ENCODE measurements around the gene ACAP2.
"Not testable (repeated sequence)": the region's sequence is repeated elsewhere in the genome, so short reads cannot be mapped to it uniquely, and the experiment has no call there.

Gene ACAP2

GRCh38 chr3:195403841-195404408 is 38.9 kb downstream of the ACAP2 start:
- Histone ChIP-seq H3K4me1 (ENCODE audit: insufficient read depth, low read length) (peaks cover 3% of the 10 kb centered on the region), H3K4me3 (ENCODE audit: low read depth in 1 of 2, low read length in 2 of 2) (no peak overlapping the region), H3K9ac (ENCODE audit: low read length) (no peak overlapping the region), H3K27ac (ENCODE audit: low read depth, low read length) (no peak overlapping the region), H3K36me3 (ENCODE audit: insufficient read depth, low read length) (no peaks in the 10 kb centered on the region), H3K9me3 (ENCODE audit: low read length) (no peaks in the 10 kb centered on the region), H3K27me3 (ENCODE audit: control insufficient read depth in 1 of 2, insufficient read depth in 2 of 2, low read length in 2 of 2) (no peaks in the 10 kb centered on the region)

GRCh38 chr3:195403244-195403643 is 39.6 kb downstream of the ACAP2 start:
- H3K36me3 ChIP-seq (ENCODE audit: insufficient read depth, low read length) = no peaks in the 10 kb centered on the region
- H3K9me3 ChIP-seq (ENCODE audit: low read length) = no peaks in the 10 kb centered on the region
- no peak overlapping the region for H3K4me3 ChIP-seq (ENCODE audit: low read depth in 1 of 2, low read length in 2 of 2)
- H3K27ac ChIP-seq (ENCODE audit: low read depth, low read length) = no peak overlapping the region
- peaks cover 3% of the 10 kb centered on the region for H3K4me1 ChIP-seq (ENCODE audit: insufficient read depth, low read length)
- no peak overlapping the region for H3K9ac ChIP-seq (ENCODE audit: low read length)
- H3K27me3 ChIP-seq (ENCODE audit: control insufficient read depth in 1 of 2, insufficient read depth in 2 of 2, low read length in 2 of 2) = no peaks in the 10 kb centered on the region

GRCh38 chr3:195401943-195402342 is 40.9 kb downstream of the ACAP2 start:
- H3K9ac ChIP-seq (ENCODE audit: low read length) = no peak overlapping the region
- peaks cover 7% of the 10 kb centered on the region for H3K4me1 ChIP-seq (ENCODE audit: insufficient read depth, low read length)
- no peaks in the 10 kb centered on the region for H3K27me3 ChIP-seq (ENCODE audit: control insufficient read depth in 1 of 2, insufficient read depth in 2 of 2, low read length in 2 of 2)
- no peaks in the 10 kb centered on the region for H3K36me3 ChIP-seq (ENCODE audit: insufficient read depth, low read length)
- H3K9me3 ChIP-seq (ENCODE audit: low read length) = no peaks in the 10 kb centered on the region
- H3K27ac ChIP-seq (ENCODE audit: low read depth, low read length) = no peak overlapping the region
- H3K4me3 ChIP-seq (ENCODE audit: low read depth in 1 of 2, low read length in 2 of 2) = no peak overlapping the region

GRCh38 chr3:195398460-195398859 is 44.4 kb downstream of the ACAP2 start:
- not testable (repeated sequence) for H3K9ac ChIP-seq (ENCODE audit: low read length); H3K27me3 ChIP-seq (ENCODE audit: control insufficient read depth in 1 of 2, insufficient read depth in 2 of 2, low read length in 2 of 2); H3K27ac ChIP-seq (ENCODE audit: low read depth, low read length); H3K9me3 ChIP-seq (ENCODE audit: low read length); H3K36me3 ChIP-seq (ENCODE audit: insufficient read depth, low read length); H3K4me3 ChIP-seq (ENCODE audit: low read depth in 1 of 2, low read length in 2 of 2); H3K4me1 ChIP-seq (ENCODE audit: insufficient read depth, low read length)

- Histone ChIP-seq H3K27me3 (ENCODE audit: control insufficient read depth in 1 of 2, insufficient read depth in 2 of 2, low read length in 2 of 2) (no peaks in the 10 kb centered on the region), H3K36me3 (ENCODE audit: insufficient read depth, low read length) (no peaks in the 10 kb centered on the region), H3K27ac (ENCODE audit: low read depth, low read length) (no peak overlapping the region), H3K9me3 (ENCODE audit: low read length) (no peaks in the 10 kb centered on the region), H3K4me1 (ENCODE audit: insufficient read depth, low read length) (peaks cover 4% of the 10 kb centered on the region), H3K4me3 (ENCODE audit: low read depth in 1 of 2, low read length in 2 of 2) (no peak overlapping the region), H3K9ac (ENCODE audit: low read length) (no peak overlapping the region)
These were observed 45.3 kb downstream of the ACAP2 start for GRCh38 chr3:195397524-195397923.

- Histone ChIP-seq H3K27me3 (ENCODE audit: control insufficient read depth in 1 of 2, insufficient read depth in 2 of 2, low read length in 2 of 2) (no peaks in the 10 kb centered on the region), H3K4me1 (ENCODE audit: insufficient read depth, low read length) (peaks cover 4% of the 10 kb centered on the region), H3K9ac (ENCODE audit: low read length) (no peak overlapping the region), H3K4me3 (ENCODE audit: low read depth in 1 of 2, low read length in 2 of 2) (no peak overlapping the region), H3K36me3 (ENCODE audit: insufficient read depth, low read length) (no peaks in the 10 kb centered on the region), H3K27ac (ENCODE audit: low read depth, low read length) (no peak overlapping the region), H3K9me3 (ENCODE audit: low read length) (no peaks in the 10 kb centered on the region)
These were observed 47.5 kb downstream of the ACAP2 start for GRCh38 chr3:195395208-195395816.

GRCh38 chr3:195394700-195395099 is 48.1 kb downstream of the ACAP2 start:
- H3K27me3 ChIP-seq (ENCODE audit: control insufficient read depth in 1 of 2, insufficient read depth in 2 of 2, low read length in 2 of 2) = no peaks in the 10 kb centered on the region
- no peaks in the 10 kb centered on the region for H3K9me3 ChIP-seq (ENCODE audit: low read length)
- H3K4me3 ChIP-seq (ENCODE audit: low read depth in 1 of 2, low read length in 2 of 2) = no peak overlapping the region
- H3K9ac ChIP-seq (ENCODE audit: low read length) = no peak overlapping the region
- H3K4me1 ChIP-seq (ENCODE audit: insufficient read depth, low read length) = peaks cover 4% of the 10 kb centered on the region
- H3K27ac ChIP-seq (ENCODE audit: low read depth, low read length) = no peak overlapping the region
- no peaks in the 10 kb centered on the region for H3K36me3 ChIP-seq (ENCODE audit: insufficient read depth, low read length)

- Histone ChIP-seq H3K4me1 (ENCODE audit: insufficient read depth, low read length) (peaks cover 4% of the 10 kb centered on the region), H3K9ac (ENCODE audit: low read length) (no peak overlapping the region), H3K27me3 (ENCODE audit: control insufficient read depth in 1 of 2, insufficient read depth in 2 of 2, low read length in 2 of 2) (no peaks in the 10 kb centered on the region), H3K36me3 (ENCODE audit: insufficient read depth, low read length) (no peaks in the 10 kb centered on the region), H3K9me3 (ENCODE audit: low read length) (no peaks in the 10 kb centered on the region), H3K4me3 (ENCODE audit: low read depth in 1 of 2, low read length in 2 of 2) (no peak overlapping the region), H3K27ac (ENCODE audit: low read depth, low read length) (no peak overlapping the region)
These were observed 48.8 kb downstream of the ACAP2 start for GRCh38 chr3:195394024-195394423.

- Histone ChIP-seq H3K9me3 (ENCODE audit: low read length) (no peaks in the 10 kb centered on the region), H3K9ac (ENCODE audit: low read length) (no peak overlapping the region), H3K36me3 (ENCODE audit: insufficient read depth, low read length) (no peaks in the 10 kb centered on the region), H3K4me3 (ENCODE audit: low read depth in 1 of 2, low read length in 2 of 2) (no peak overlapping the region), H3K27ac (ENCODE audit: low read depth, low read length) (no peak overlapping the region), H3K27me3 (ENCODE audit: control insufficient read depth in 1 of 2, insufficient read depth in 2 of 2, low read length in 2 of 2) (no peaks in the 10 kb centered on the region), H3K4me1 (ENCODE audit: insufficient read depth, low read length) (no peaks in the 10 kb centered on the region)
These were observed 54.4 kb downstream of the ACAP2 start for GRCh38 chr3:195388380-195388779.

GRCh38 chr3:195386739-195387138 is 56.1 kb downstream of the ACAP2 start:
- no peaks in the 10 kb centered on the region for H3K9me3 ChIP-seq (ENCODE audit: low read length)
- H3K4me3 ChIP-seq (ENCODE audit: low read depth in 1 of 2, low read length in 2 of 2) = no peak overlapping the region
- H3K4me1 ChIP-seq (ENCODE audit: insufficient read depth, low read length) = no peaks in the 10 kb centered on the region
- no peak overlapping the region for H3K9ac ChIP-seq (ENCODE audit: low read length)
- no peak overlapping the region for H3K27ac ChIP-seq (ENCODE audit: low read depth, low read length)
- H3K36me3 ChIP-seq (ENCODE audit: insufficient read depth, low read length) = peaks cover under 1% of the 10 kb centered on the region
- H3K27me3 ChIP-seq (ENCODE audit: control insufficient read depth in 1 of 2, insufficient read depth in 2 of 2, low read length in 2 of 2) = no peaks in the 10 kb centered on the region

GRCh38 chr3:195385526-195385925 is 57.3 kb downstream of the ACAP2 start:
- Histone ChIP-seq H3K27me3 (ENCODE audit: control insufficient read depth in 1 of 2, insufficient read depth in 2 of 2, low read length in 2 of 2) (no peaks in the 10 kb centered on the region), H3K9ac (ENCODE audit: low read length) (no peak overlapping the region), H3K27ac (ENCODE audit: low read depth, low read length) (no peak overlapping the region), H3K4me3 (ENCODE audit: low read depth in 1 of 2, low read length in 2 of 2) (no peak overlapping the region), H3K4me1 (ENCODE audit: insufficient read depth, low read length) (no peaks in the 10 kb centered on the region), H3K36me3 (ENCODE audit: insufficient read depth, low read length) (peaks cover 5% of the 10 kb centered on the region), H3K9me3 (ENCODE audit: low read length) (no peaks in the 10 kb centered on the region)

GRCh38 chr3:195384952-195385351 is 57.9 kb downstream of the ACAP2 start:
- peaks cover 5% of the 10 kb centered on the region for H3K36me3 ChIP-seq (ENCODE audit: insufficient read depth, low read length)
- H3K4me3 ChIP-seq (ENCODE audit: low read depth in 1 of 2, low read length in 2 of 2) = no peak overlapping the region

More at GRCh38 chr3:195384952-195385351, 57.9 kb downstream of the ACAP2 start:
- Histone ChIP-seq H3K9me3 (ENCODE audit: low read length) (no peaks in the 10 kb centered on the region), H3K9ac (ENCODE audit: low read length) (no peak overlapping the region), H3K27me3 (ENCODE audit: control insufficient read depth in 1 of 2, insufficient read depth in 2 of 2, low read length in 2 of 2) (no peaks in the 10 kb centered on the region), H3K4me1 (ENCODE audit: insufficient read depth, low read length) (no peaks in the 10 kb centered on the region), H3K27ac (ENCODE audit: low read depth, low read length) (no peak overlapping the region)

All from muscle layer of colon (tissue), 2 donors.